M059J (cell line): Measurements from ENCODE around the gene FAM107B. TPM values are rescaled to one million over a fixed set of nuclear protein-coding genes. Genes with fewer than 3 reads are reported as not detected.

ENCODE experiments used
- DNase-seq: peaks from one replicate; pipeline ENCODE4 v3.0.0-alpha.2; 2012; ENCODE audit warnings: low read depth
- total RNA-seq: library from RNA; depleted of rRNA; stranded (reverse); fragments of >200 nt; shearing (Covaris generic); gene quantifications from 2 replicates; pipeline ENCODE4 v1.2.3, GENCODE V29; 2014

FAM107B gene
- total RNA-seq, 1 experiment from 2014 or later: 18.4 TPM

GRCh38 chr10:14535457-14536130 is 239.1 kb downstream of the FAM107B start:
- DNase-seq: no peak

- no peak for DNase-seq
These were observed 240.5 kb downstream of the FAM107B start for GRCh38 chr10:14534152-14534551.

DNA sequence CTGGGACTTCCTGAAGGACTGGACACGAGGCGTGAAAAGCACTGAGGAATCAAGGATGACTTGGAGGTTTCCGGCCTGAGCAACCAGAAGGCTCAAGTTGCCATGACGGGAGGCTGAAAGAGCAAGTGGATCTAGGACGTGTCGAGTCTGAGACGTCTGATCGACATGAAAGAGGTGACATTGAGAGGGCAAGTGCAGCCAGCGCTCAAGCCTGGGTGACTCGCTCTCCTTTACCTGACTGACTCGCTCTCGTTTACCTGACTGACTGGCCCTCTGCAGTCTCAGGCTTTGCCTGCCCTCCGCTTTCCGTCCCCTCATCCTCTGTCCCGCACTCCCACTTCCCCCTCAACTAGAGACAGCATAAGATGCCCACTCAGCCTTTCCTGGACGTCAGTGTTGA is 241.4 kb downstream of the FAM107B start:
- no peak for DNase-seq

- peak; percentile 65 for DNase-seq
These were observed 242.0 kb downstream of the FAM107B start for GRCh38 chr10:14532473-14533251.

- DNase-seq: no peak
These were observed 242.7 kb downstream of the FAM107B start for GRCh38 chr10:14531974-14532373.

- no peak for DNase-seq
These were observed 244.2 kb downstream of the FAM107B start for GRCh38 chr10:14530465-14530864.

DNA sequence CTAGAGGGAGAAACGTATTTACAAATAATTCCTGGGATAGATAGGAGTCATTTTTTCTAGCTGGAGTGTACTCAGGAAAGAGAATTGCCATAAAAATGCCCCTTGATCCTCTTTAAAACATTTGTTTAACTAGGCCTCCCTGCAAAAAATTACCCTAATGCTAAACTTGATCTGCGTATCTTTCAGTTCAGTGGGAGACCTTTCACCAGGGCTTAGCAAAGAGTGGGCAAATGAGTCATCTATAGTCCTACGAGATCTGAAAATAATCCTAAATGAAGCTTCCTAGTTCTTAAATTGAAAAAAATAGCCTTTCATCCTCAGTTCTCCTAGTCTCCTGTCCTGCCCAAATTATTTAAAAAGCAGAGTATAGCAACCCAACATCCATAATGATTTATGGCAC is 245.3 kb downstream of the FAM107B start:
- DNase-seq: no peak

DNA sequence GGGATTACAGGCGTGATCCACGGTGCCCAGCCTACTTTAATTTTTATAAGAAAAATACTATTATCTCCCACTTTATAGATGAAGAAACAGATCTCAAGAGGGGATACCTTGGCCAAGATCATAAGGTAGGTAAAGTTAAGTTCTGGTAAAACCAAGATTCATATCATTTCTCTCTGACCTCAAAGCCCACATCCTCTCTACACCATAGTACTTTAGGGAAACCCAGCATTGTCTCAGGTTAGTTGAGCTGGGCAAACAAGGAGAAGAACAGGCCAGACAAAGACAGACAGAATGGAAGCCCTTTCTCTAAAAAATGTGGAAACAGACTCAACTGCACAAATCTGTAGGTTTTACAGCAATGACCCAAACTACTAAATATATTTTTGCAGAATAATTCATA is 246.2 kb downstream of the FAM107B start:
- no peak for DNase-seq

DNA sequence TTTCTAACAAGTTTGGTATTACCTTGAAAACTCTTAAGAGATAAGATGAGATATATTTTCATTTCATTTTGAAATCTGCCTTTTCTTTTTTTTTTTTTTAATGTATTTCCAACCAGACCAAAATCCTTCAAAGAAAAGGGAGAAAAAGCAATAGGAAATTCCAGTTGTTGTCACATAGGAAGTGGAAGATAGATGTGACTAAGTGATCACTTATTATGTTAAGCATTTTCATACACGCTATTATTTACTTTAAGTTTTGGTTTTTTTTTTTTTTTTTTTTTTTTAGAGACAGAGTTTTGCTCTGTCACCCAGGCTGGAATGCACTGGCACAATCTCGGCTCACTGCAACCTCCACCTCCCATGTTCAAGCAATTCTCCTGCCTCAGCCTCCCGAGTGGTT is 246.8 kb downstream of the FAM107B start:
- DNase-seq: no peak

- DNase-seq: no peak
These were observed 247.4 kb downstream of the FAM107B start for GRCh38 chr10:14527134-14527844.

GRCh38 chr10:14526326-14526725 is 248.4 kb downstream of the FAM107B start:
- DNase-seq: no peak

GRCh38 chr10:14524691-14525324 is 249.9 kb downstream of the FAM107B start:
- DNase-seq: no peak

- DNase-seq: no peak
These were observed 251.4 kb downstream of the FAM107B start for GRCh38 chr10:14523286-14523685.

DNA sequence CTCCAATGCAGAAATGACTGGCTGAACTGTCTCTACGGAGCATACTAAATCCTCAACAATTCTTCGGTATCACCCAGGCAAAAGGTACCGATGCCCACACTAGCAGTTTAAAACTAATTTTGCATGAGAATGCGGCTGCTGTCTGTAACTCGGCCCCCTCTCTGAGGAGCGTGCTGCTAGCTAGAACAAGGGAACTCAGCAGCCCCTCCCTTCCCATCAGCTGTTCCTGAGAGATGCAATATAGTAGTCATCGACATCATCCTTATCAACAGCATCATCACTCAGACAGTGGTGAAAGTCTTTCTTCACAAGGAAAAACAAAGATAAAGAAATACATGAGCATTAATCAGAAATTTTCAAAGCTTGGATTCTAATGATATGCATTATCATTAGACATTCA is 254.9 kb downstream of the FAM107B start:
- DNase-seq: no peak

DNA sequence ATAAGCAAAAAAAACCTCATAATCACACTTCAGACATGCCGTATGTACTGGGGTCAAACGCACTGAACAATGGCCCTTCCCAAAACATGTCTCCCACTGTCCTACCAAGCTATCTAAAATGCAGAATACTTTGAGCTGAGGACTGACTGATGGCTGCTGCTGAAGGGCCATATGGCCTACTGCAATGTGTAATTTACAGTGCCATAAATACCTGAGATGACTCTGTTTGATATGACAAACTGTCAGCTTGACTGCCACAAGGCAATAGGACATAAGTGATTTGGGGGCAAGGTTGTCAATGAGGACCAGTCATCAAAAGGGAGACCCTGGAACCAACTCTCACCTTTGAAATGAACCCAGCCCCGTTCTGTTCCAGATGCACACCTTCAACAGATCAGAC is 256.5 kb downstream of the FAM107B start:
- DNase-seq: no peak

DNA sequence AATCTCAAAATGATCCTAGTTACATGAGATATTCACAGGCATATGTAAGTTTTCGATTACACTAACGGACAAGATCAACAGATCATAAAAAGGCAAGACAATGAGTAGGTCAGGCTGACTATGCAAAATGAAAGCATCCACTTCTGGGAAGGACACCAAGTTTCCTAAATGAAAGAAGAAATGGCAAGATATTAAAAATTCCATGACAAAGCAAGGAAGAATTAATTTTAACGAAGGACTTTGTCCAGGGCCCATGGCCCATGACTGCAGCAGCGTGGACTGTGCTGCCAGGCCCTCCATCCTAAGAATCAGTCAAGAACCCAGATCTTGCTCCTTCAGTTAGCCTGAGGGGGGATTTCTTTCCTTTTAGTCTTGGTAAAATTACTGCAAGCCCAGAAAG is 261.6 kb downstream of the FAM107B start:
- no peak for DNase-seq

- no peak for DNase-seq
These were observed 264.4 kb downstream of the FAM107B start for GRCh38 chr10:14510346-14510745.

- DNase-seq: no peak
These were observed 266.0 kb downstream of the FAM107B start for GRCh38 chr10:14508725-14509124.

- DNase-seq: no peak
These were observed 266.9 kb downstream of the FAM107B start for GRCh38 chr10:14507781-14508180.

- DNase-seq: no peak
These were observed 267.5 kb downstream of the FAM107B start for GRCh38 chr10:14507176-14507575.

- DNase-seq: peak; percentile 20
These were observed 272.3 kb downstream of the FAM107B start for GRCh38 chr10:14502431-14502830.

DNA sequence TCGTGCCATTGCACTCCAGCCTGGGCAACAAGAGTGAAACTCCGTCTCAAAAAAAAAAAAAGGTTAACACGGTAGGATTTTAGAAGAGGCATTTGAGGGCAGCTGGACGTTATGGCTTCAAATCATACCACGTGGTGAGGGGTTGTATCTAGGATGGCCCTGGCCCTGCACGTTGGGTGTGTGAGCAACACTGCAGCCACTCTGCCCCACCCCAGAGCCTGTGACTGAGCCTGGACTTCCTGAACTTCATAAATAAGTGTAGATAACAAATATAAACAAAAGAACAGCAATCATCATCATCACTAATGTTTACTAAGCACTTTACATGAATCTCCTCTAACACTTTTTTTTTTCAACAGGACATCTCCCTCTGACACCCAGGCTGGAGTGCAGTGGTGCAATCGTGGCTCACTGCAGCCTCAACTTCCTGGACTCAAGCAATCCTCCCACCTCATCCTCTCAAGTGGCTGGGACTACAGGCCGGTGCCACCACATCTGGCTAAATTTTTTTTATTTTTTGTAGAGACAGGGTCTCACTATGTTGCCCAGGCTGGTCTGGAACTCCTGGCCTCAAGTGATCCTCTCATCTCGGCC is 274.4 kb downstream of the FAM107B start:
- DNase-seq: no peak
